HG03565 (cell line): ENCODE results near the gene RIC8B.

Experiments
- ATAC-seq: cut with Tn5 transposase; IDR thresholded peaks from one replicate; pipeline ENCODE4 v1.9.1; 2021; ENCODE audit warnings: mild to moderate bottlenecking, moderate library complexity; ENCODE audit not compliant: unreplicated experiment

Gene RIC8B

DNA sequence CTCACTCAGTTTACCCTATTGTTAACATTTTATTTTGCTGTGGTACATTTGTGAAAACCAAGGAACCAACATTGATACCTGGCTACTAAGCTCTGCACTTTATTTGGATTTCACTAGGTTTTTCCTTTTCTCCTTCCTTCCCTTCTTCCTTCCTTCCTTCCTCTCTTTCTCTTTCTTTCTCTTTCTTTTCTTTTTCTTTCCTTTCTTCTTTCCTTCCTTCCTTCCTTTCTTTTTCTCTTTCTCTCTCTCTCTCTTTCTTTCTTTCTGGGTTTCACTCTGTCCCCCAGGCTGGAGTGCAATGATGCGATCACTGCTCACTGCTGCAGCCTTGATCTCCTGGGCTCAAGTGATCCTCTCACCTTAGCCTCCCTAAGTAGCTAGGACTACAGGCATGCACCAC lies 152.2 kb downstream of the RIC8B start:
- ATAC-seq = no peak

DNA sequence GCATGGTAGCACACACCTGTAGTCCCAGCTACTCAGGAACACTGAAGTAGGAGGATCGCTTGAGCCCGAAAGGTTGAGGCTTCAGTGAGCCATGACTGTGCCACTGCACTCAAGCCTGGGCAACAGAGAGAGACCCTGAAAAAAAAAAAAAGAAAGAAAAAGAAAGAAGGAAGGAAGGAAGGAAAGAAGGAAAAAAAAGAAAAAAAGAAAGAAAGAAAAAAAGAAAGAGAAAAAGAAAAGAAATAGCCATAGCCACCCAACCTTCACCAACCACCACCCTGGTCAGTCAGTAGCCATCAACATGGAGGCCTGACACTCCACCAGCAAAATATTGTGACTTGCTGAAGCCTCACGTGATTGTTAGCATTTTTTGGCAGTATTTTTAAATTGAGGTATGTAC lies 159.8 kb downstream of the RIC8B start:
- no peak for ATAC-seq
